Measurements from ENCODE around the gene ZFC3H1.

The ZFC3H1 gene

GRCh38 chr12:71641390-71641789 lies 22.3 kb downstream of the ZFC3H1 start:
- no peak for DNase-seq (ENCODE audit: extremely low read depth in 1 of 2, low read depth in 1 of 2)

GRCh38 chr12:71640316-71640715 lies 23.3 kb downstream of the ZFC3H1 start:
- DNase-seq (ENCODE audit: extremely low read depth in 1 of 2, low read depth in 1 of 2): no peak

GRCh38 chr12:71639341-71639760 lies 24.3 kb downstream of the ZFC3H1 start:
- DNase-seq (ENCODE audit: extremely low read depth in 1 of 2, low read depth in 1 of 2): no peak

GRCh38 chr12:71638499-71638898 lies 25.1 kb downstream of the ZFC3H1 start:
- no peak for DNase-seq (ENCODE audit: extremely low read depth in 1 of 2, low read depth in 1 of 2)

GRCh38 chr12:71636704-71637115 lies 26.9 kb downstream of the ZFC3H1 start:
- DNase-seq (ENCODE audit: extremely low read depth in 1 of 2, low read depth in 1 of 2): no peak

GRCh38 chr12:71627438-71628002 lies 36.1 kb downstream of the ZFC3H1 start:
- DNase-seq (ENCODE audit: extremely low read depth in 1 of 2, low read depth in 1 of 2): no peak

- no peak for DNase-seq (ENCODE audit: extremely low read depth in 1 of 2, low read depth in 1 of 2)
Observed at GRCh38 chr12:71626768-71627167, 36.9 kb downstream of the ZFC3H1 start.

- no peak for DNase-seq (ENCODE audit: extremely low read depth in 1 of 2, low read depth in 1 of 2)
Observed at GRCh38 chr12:71626098-71626497, 37.5 kb downstream of the ZFC3H1 start.

- no peak for DNase-seq (ENCODE audit: extremely low read depth in 1 of 2, low read depth in 1 of 2)
Observed at GRCh38 chr12:71625476-71625875, 38.2 kb downstream of the ZFC3H1 start.

GRCh38 chr12:71621938-71622337 lies 41.7 kb downstream of the ZFC3H1 start:
- DNase-seq (ENCODE audit: extremely low read depth in 1 of 2, low read depth in 1 of 2): no peak

GRCh38 chr12:71610031-71610795 lies 53.4 kb downstream of the ZFC3H1 start:
- no peak for DNase-seq (ENCODE audit: extremely low read depth in 1 of 2, low read depth in 1 of 2)

GRCh38 chr12:71607494-71608330 lies 55.9 kb downstream of the ZFC3H1 start:
- DNase-seq (ENCODE audit: extremely low read depth in 1 of 2, low read depth in 1 of 2): no peak

- no peak for DNase-seq (ENCODE audit: extremely low read depth in 1 of 2, low read depth in 1 of 2)
Observed at GRCh38 chr12:71605039-71605438, 58.6 kb downstream of the ZFC3H1 start.

- DNase-seq (ENCODE audit: extremely low read depth in 1 of 2, low read depth in 1 of 2): no peak
Observed at GRCh38 chr12:71602761-71603577, 60.7 kb downstream of the ZFC3H1 start.

GRCh38 chr12:71601546-71601945 lies 62.1 kb downstream of the ZFC3H1 start:
- DNase-seq (ENCODE audit: extremely low read depth in 1 of 2, low read depth in 1 of 2): no peak

GRCh38 chr12:71599210-71599609 lies 64.4 kb downstream of the ZFC3H1 start:
- DNase-seq (ENCODE audit: extremely low read depth in 1 of 2, low read depth in 1 of 2): no peak

GRCh38 chr12:71594214-71594948 lies 69.3 kb downstream of the ZFC3H1 start:
- no peak for DNase-seq (ENCODE audit: extremely low read depth in 1 of 2, low read depth in 1 of 2)

- DNase-seq (ENCODE audit: extremely low read depth in 1 of 2, low read depth in 1 of 2): no peak
Observed at GRCh38 chr12:71592841-71593240, 70.8 kb downstream of the ZFC3H1 start.

- no peak for DNase-seq (ENCODE audit: extremely low read depth in 1 of 2, low read depth in 1 of 2)
Observed at GRCh38 chr12:71591601-71592000, 72.0 kb downstream of the ZFC3H1 start.

GRCh38 chr12:71589478-71589881 lies 74.2 kb downstream of the ZFC3H1 start:
- no peak for DNase-seq (ENCODE audit: extremely low read depth in 1 of 2, low read depth in 1 of 2)
